NCI-H1048 (cell line): ENCODE data around the gene TLR8.
"Not testable (repeated sequence)": the region's sequence is repeated elsewhere in the genome, so short reads cannot be mapped to it uniquely, and the experiment has no call there.

Experiments
- DNase-seq: peaks from one replicate; lab custom pipeline; 2025; lab: John Stamatoyannopoulos, UW

The TLR8 gene

GRCh38 chrX:12898073-12898472, 8.3 kb upstream of the TLR8 start:
- no peak for DNase-seq

GRCh38 chrX:12899506-12899905, 6.9 kb upstream of the TLR8 start:
- no peak for DNase-seq

- DNase-seq, result no peak
Observed at GRCh38 chrX:12901486-12901885, 4.9 kb upstream of the TLR8 start.

- no peak for DNase-seq
Observed at GRCh38 chrX:12903646-12904045, 2.8 kb upstream of the TLR8 start.

GRCh38 chrX:12910423-12911121, 4.2 kb downstream of the TLR8 start:
- no peak for DNase-seq

- no peak for DNase-seq
Observed at GRCh38 chrX:12911122-12911470, 4.7 kb downstream of the TLR8 start.

- DNase-seq, result no peak
Observed at GRCh38 chrX:12912791-12913482, 6.5 kb downstream of the TLR8 start.

- no peak for DNase-seq
Observed at GRCh38 chrX:12917753-12918152, 11.3 kb downstream of the TLR8 start.

GRCh38 chrX:12919051-12919450, 12.6 kb downstream of the TLR8 start:
- no peak for DNase-seq

GRCh38 chrX:12919620-12920019, 13.2 kb downstream of the TLR8 start:
- DNase-seq, result no peak

- no peak for DNase-seq
Observed at GRCh38 chrX:12920990-12921389, 14.6 kb downstream of the TLR8 start.

- no peak for DNase-seq
Observed at GRCh38 chrX:12921886-12922598, 15.6 kb downstream of the TLR8 start.

- no peak for DNase-seq
Observed at GRCh38 chrX:12922599-12922919, 16.1 kb downstream of the TLR8 start.

- DNase-seq, result no peak
Observed at GRCh38 chrX:12929701-12930100, 23.3 kb downstream of the TLR8 start.

- DNase-seq, result no peak
Observed at GRCh38 chrX:12930150-12930549, 23.7 kb downstream of the TLR8 start.

- no peak for DNase-seq
Observed at GRCh38 chrX:12932244-12932643, 25.8 kb downstream of the TLR8 start.

- DNase-seq, result no peak
Observed at GRCh38 chrX:12934850-12935249, 28.4 kb downstream of the TLR8 start.

GRCh38 chrX:12936947-12937346, 30.5 kb downstream of the TLR8 start:
- no peak for DNase-seq

GRCh38 chrX:12940471-12940870, 34.1 kb downstream of the TLR8 start:
- DNase-seq, result not testable (repeated sequence)

GRCh38 chrX:12943592-12943991, 37.2 kb downstream of the TLR8 start:
- DNase-seq, result not testable (repeated sequence)

GRCh38 chrX:12944452-12944851, 38.0 kb downstream of the TLR8 start:
- DNase-seq, result not testable (repeated sequence)

- no peak for DNase-seq
Observed at GRCh38 chrX:12945494-12945893, 39.1 kb downstream of the TLR8 start.

GRCh38 chrX:12946406-12946805, 40.0 kb downstream of the TLR8 start:
- DNase-seq, result no peak
